Activated T-helper 1 cell treated with anti-CD3 and anti-CD28 coated beads, Interleukin-12 subunit alpha, Interleukin-12 subunit beta, Interleukin-2, Interleukin-4 antibody, amounts not matched to agents 30 ng/mL and 10 ng/mL and 1 ng/mL, durations not matched to agents 14 hours and 24 hours and 36 hours (primary cell): ENCODE results near the gene CDK12. TPM values are rescaled to one million over a fixed set of nuclear protein-coding genes. Genes with fewer than 3 reads are reported as not detected.
"Not testable (repeated sequence)": the region's sequence is repeated elsewhere in the genome, so short reads cannot be mapped to it uniquely, and the experiment has no call there.

Experiments
- DNase-seq: peaks from one replicate; pipeline ENCODE4 v3.0.0; 2021; ENCODE audit warnings: low spot score
- H3K27ac Mint-ChIP-seq: one replicate; pipeline ENCODE4 v1.8.0; 2021; ENCODE audit warnings: mild to moderate bottlenecking, mixed read lengths
- H3K27me3 Mint-ChIP-seq: one replicate; pipeline ENCODE4 v1.8.0; 2022; ENCODE audit warnings: mild to moderate bottlenecking, moderate library complexity, mixed read lengths; ENCODE audit not compliant: insufficient read depth
- H3K36me3 Mint-ChIP-seq: one replicate; pipeline ENCODE4 v1.8.0; 2021; ENCODE audit warnings: low read depth, mixed read lengths
- H3K4me1 Mint-ChIP-seq: one replicate; pipeline ENCODE4 v1.8.0; 2021; ENCODE audit warnings: low read depth, mixed read lengths
- H3K4me3 Mint-ChIP-seq: one replicate; pipeline ENCODE4 v1.8.0; 2021; ENCODE audit warnings: mild to moderate bottlenecking, moderate library complexity, mixed read lengths
- H3K9me3 Mint-ChIP-seq: one replicate; pipeline ENCODE4 v1.8.0; 2021; ENCODE audit warnings: mixed read lengths
- intact Hi-C: fragments of 100-400 bp; cut with micrococcal nuclease; formaldehyde crosslinking; loops from one replicate; pipeline ENCODE4 v1.15.1; 2024
- total RNA-seq: library from RNA; stranded (reverse); gene quantifications from 2 replicates; pipeline ENCODE4 v1.2.3, GENCODE V29; 2022

CDK12 gene
- 97.4 and 99.5 TPM in 2 replicates for total RNA-seq

GRCh38 chr17:39461113-39461925 is at the start of gene CDK12:
CDK12 (plus strand) TSS chr17:39461486; CDS start chr17:39462072, 586 bp downstream.
- Mint-ChIP-seq H3K27ac (peak within 1 kb of the TSS; percentile 98), H3K9me3 (no peaks in the 10 kb centered on the region), H3K27me3 (no peaks in the 10 kb centered on the region), H3K4me3 (peak within 1 kb of the TSS; percentile 95), H3K4me1 (peaks cover 44% of the 10 kb centered on the region), H3K36me3 (peaks cover 26% of the 10 kb centered on the region)
- DNase-seq: peak; percentile 94
- intact Hi-C loops: loop anchor here (1.0 to 5.0 kb wide), 9 partner anchors 10 to 709 kb away; partner anchors contain the start of genes CACNB1, LRRC3C, MED1 and ORMDL3

GRCh38 chr17:39416141-39416540 is 45.1 kb upstream of the CDK12 start:
- Mint-ChIP-seq H3K36me3 (peaks cover 29% of the 10 kb centered on the region), H3K4me1 (no peaks in the 10 kb centered on the region), H3K4me3 (no peak overlapping the region), H3K27ac (no peak overlapping the region), H3K27me3 (no peaks in the 10 kb centered on the region), H3K9me3 (no peaks in the 10 kb centered on the region)
- intact Hi-C loops: no loop called here
- no peak for DNase-seq

DNA sequence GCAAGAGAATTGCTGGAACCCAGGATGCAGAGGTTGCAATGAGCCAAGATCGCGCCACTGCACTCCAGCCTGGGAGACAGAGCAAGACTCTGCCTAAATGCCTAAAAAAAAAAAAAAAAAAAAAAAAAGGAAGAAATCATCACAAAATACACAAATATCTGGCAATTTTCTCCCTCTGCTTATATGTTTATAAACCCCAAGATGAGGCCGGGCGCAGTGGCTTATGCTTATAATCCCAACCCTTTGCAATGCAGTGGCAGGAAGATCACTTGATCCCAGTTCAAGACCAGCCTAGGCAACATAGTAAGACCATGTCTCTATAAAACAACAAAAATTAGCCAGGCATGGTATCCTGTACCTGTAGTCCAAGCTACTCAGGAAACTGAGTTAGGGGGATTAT is 31.7 kb upstream of the CDK12 start:
- Mint-ChIP-seq H3K9me3 (no peaks in the 10 kb centered on the region), H3K27ac (no peak overlapping the region), H3K4me1 (no peaks in the 10 kb centered on the region), H3K27me3 (no peaks in the 10 kb centered on the region), H3K4me3 (no peak overlapping the region), H3K36me3 (peaks cover 20% of the 10 kb centered on the region)
- intact Hi-C loops: no loop called here
- no peak for DNase-seq

DNA sequence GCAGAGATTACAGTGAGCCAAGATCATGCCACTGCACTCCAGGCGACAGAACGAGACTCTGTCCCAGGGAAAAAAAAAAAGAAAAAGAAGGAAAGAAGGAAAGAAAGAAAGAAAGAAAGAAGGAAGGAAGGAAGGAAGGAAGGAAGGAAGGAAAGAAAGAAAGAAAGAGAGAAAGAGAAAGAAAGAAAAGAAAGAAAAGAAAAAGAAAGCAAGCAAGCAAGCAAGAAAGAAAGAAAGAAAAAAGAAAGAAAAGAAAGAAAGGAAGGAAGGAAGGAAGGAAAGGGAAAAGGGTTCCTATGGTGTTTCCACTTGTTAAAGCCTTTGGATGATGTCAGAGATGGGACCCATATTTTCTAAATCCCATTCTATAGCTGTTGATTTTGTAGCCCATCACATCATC is 21.4 kb upstream of the CDK12 start:
- intact Hi-C loops, H3K27ac Mint-ChIP-seq, H3K4me3 Mint-ChIP-seq: not testable (repeated sequence)

GRCh38 chr17:39443326-39443725 is 18.0 kb upstream of the CDK12 start:
- H3K27ac Mint-ChIP-seq: no peak overlapping the region
- H3K36me3 Mint-ChIP-seq: peaks cover 37% of the 10 kb centered on the region
- intact Hi-C loops: no loop called here

More for the DNA sequence above, 21.4 kb upstream of the CDK12 start:
- H3K4me1 Mint-ChIP-seq, DNase-seq, H3K27me3 Mint-ChIP-seq, H3K9me3 Mint-ChIP-seq: not testable (repeated sequence)
- peaks cover 32% of the 10 kb centered on the region for H3K36me3 Mint-ChIP-seq

GRCh38 chr17:39447561-39447960 is 13.7 kb upstream of the CDK12 start:
- Mint-ChIP-seq H3K9me3 (no peaks in the 10 kb centered on the region), H3K36me3 (peaks cover 22% of the 10 kb centered on the region), H3K4me1 (peaks cover 19% of the 10 kb centered on the region), H3K4me3 (no peak overlapping the region), H3K27me3 (no peaks in the 10 kb centered on the region), H3K27ac (no peak overlapping the region)
- intact Hi-C loops: no loop called here
- DNase-seq: no peak

More at GRCh38 chr17:39443326-39443725, 18.0 kb upstream of the CDK12 start:
- H3K4me1 Mint-ChIP-seq: peaks cover 4% of the 10 kb centered on the region
- no peak overlapping the region for H3K4me3 Mint-ChIP-seq
- no peak for DNase-seq
- no peaks in the 10 kb centered on the region for H3K9me3 Mint-ChIP-seq
- no peaks in the 10 kb centered on the region for H3K27me3 Mint-ChIP-seq

DNA sequence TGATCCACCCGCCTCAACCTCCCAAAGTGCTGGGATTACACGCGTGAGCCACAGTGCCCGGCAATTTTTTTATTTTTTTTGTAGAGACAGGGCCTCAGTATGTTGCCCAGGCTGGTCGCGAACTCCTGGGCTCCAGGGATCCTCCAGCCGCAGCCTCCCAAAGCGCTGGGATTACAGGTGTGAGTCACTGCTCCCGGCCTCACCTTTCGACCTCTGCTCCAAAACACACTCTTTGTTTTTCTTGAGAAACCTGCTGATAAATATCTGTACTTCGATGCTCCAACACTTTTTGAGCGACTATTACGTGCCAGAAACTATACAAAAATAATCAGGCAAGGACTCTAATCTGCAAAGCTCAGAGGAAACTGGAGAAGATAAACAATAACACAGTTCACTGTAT is 11.2 kb upstream of the CDK12 start:
- intact Hi-C loops: no loop called here
- Mint-ChIP-seq H3K9me3 (no peaks in the 10 kb centered on the region), H3K4me3 (peak overlapping the region; percentile 99), H3K4me1 (peaks cover 25% of the 10 kb centered on the region), H3K36me3 (peaks cover 14% of the 10 kb centered on the region), H3K27me3 (no peaks in the 10 kb centered on the region), H3K27ac (no peak overlapping the region)
- no peak for DNase-seq

DNA sequence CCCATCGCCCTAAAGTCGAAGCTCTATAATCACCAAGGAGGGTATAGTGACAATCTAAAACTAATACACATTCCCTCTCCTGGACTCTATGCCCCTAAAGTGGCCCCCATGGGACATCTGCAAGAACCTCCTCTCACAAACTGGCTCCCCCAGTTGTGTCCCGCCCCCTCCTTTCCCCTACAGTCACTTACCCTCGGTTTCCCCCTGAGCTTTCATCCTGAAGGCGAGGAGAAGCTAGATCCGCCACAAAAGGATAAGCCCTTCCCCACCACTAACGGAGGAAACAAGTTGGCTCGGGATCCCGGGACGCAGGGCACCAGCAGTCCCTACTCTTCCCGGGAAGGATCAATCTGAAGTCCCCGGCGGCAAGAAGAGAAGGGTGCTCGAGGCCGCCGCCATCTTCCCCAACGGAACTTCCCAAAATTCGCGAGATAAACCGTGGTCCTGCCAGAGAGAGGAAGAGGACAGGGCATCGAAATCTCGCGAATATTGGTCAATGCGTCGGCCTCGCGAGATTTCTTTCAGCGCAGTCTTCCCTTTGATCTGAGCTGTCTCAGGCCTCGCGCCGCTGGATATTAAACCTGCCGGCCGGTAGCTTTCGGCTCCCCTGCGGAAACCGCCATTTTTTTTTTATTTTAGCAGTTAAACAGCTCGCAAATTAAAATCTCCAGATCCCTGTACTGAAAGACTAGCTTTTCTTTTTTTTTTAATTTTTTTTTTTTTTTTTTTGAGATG is 10.3 kb upstream of the CDK12 start, which contains the start of gene MED1:
MED1 (minus strand) TSS at position 417 of the 735 bp plus-strand sequence; CDS start at position 216, 201 bp downstream.
- peak within 1 kb of the TSS; percentile 99 for H3K4me3 Mint-ChIP-seq
- H3K27ac Mint-ChIP-seq: peak within 1 kb of the TSS; percentile 93
- intact Hi-C loops: loop anchor here (1.0 kb wide), 2 partner anchors 10 to 50 kb away; partner anchors contain the start of genes CDK12 and FBXL20
- H3K27me3 Mint-ChIP-seq: no peaks in the 10 kb centered on the region
- peaks cover 14% of the 10 kb centered on the region for H3K36me3 Mint-ChIP-seq
- no peaks in the 10 kb centered on the region for H3K9me3 Mint-ChIP-seq
- peak; percentile 92 for DNase-seq
- H3K4me1 Mint-ChIP-seq: peaks cover 25% of the 10 kb centered on the region

GRCh38 chr17:39455919-39456318 is 5.4 kb upstream of the CDK12 start:
- intact Hi-C loops: no loop called here
- H3K9me3 Mint-ChIP-seq: no peaks in the 10 kb centered on the region
- H3K36me3 Mint-ChIP-seq: peaks cover 5% of the 10 kb centered on the region
- H3K27me3 Mint-ChIP-seq: no peaks in the 10 kb centered on the region
- H3K4me3 Mint-ChIP-seq: no peak overlapping the region
- no peak overlapping the region for H3K27ac Mint-ChIP-seq
- H3K4me1 Mint-ChIP-seq: peaks cover 19% of the 10 kb centered on the region
- DNase-seq: no peak

DNA sequence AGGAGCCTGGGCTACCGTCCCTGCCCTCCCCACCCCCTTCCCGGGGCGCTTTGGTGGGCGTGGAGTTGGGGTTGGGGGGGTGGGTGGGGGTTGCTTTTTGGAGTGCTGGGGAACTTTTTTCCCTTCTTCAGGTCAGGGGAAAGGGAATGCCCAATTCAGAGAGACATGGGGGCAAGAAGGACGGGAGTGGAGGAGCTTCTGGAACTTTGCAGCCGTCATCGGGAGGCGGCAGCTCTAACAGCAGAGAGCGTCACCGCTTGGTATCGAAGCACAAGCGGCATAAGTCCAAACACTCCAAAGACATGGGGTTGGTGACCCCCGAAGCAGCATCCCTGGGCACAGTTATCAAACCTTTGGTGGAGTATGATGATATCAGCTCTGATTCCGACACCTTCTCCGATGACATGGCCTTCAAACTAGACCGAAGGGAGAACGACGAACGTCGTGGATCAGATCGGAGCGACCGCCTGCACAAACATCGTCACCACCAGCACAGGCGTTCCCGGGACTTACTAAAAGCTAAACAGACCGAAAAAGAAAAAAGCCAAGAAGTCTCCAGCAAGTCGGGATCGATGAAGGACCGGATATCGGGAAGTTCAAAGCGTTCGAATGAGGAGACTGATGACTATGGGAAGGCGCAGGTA is 762 bp downstream of the CDK12 start:
- peak overlapping the region; percentile 98 for H3K27ac Mint-ChIP-seq
- H3K9me3 Mint-ChIP-seq: no peaks in the 10 kb centered on the region
- DNase-seq: no peak
- H3K4me3 Mint-ChIP-seq: peak overlapping the region; percentile 95
- peaks cover 50% of the 10 kb centered on the region for H3K4me1 Mint-ChIP-seq
- intact Hi-C loops: loop anchor here (1.0 to 5.0 kb wide), 9 partner anchors 11 to 710 kb away; partner anchors contain the start of genes CACNB1, LRRC3C, MED1 and ORMDL3
- no peaks in the 10 kb centered on the region for H3K27me3 Mint-ChIP-seq
- H3K36me3 Mint-ChIP-seq: peaks cover 28% of the 10 kb centered on the region

DNA sequence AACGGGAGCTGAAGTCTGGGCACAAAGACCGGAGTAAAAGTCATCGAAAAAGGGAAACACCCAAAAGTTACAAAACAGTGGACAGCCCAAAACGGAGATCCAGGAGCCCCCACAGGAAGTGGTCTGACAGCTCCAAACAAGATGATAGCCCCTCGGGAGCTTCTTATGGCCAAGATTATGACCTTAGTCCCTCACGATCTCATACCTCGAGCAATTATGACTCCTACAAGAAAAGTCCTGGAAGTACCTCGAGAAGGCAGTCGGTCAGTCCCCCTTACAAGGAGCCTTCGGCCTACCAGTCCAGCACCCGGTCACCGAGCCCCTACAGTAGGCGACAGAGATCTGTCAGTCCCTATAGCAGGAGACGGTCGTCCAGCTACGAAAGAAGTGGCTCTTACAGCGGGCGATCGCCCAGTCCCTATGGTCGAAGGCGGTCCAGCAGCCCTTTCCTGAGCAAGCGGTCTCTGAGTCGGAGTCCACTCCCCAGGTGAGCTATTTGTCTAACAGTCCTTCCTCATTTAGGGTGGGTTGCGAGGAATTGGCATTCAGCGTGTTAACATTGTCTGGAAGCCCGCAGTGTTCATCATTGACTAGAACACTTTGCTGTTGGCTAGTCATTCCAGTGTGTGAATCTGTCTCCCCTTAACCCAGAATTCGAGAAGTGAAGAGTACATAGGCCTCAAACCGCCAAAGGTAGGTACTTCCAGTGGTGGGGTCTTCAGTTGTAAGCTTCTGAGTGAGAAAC is 1.5 kb downstream of the CDK12 start:
- peaks cover 32% of the 10 kb centered on the region for H3K36me3 Mint-ChIP-seq
- H3K9me3 Mint-ChIP-seq: no peaks in the 10 kb centered on the region
- peak overlapping the region; percentile 98 for H3K27ac Mint-ChIP-seq
- H3K27me3 Mint-ChIP-seq: no peaks in the 10 kb centered on the region
- peaks cover 57% of the 10 kb centered on the region for H3K4me1 Mint-ChIP-seq
- DNase-seq: no peak
- intact Hi-C loops: loop anchor here (5.0 kb wide), 3 partner anchors 174 to 464 kb away; partner anchors contain the start of genes CACNB1, LRRC3C, ORMDL3 and STARD3
- H3K4me3 Mint-ChIP-seq: peak overlapping the region; percentile 95
